HTR-8/SVneo (cell line): Measurements from ENCODE around the gene PRCC.
A peak's percentile ranks its signal among the peaks of the same experiment; 100 is the strongest.

Source experiments
- DNase-seq: peaks from one replicate; pipeline ENCODE4 v3.0.0; 2011; ENCODE audit warnings: low spot score, mixed read lengths; ENCODE audit not compliant: insufficient read length
- FAIRE-seq: peaks from 2 replicates; lab custom pipeline; 2011; peaks lifted over from hg19 to GRCh38; lab: Jason Lieb, UNC

PRCC gene, protein sequence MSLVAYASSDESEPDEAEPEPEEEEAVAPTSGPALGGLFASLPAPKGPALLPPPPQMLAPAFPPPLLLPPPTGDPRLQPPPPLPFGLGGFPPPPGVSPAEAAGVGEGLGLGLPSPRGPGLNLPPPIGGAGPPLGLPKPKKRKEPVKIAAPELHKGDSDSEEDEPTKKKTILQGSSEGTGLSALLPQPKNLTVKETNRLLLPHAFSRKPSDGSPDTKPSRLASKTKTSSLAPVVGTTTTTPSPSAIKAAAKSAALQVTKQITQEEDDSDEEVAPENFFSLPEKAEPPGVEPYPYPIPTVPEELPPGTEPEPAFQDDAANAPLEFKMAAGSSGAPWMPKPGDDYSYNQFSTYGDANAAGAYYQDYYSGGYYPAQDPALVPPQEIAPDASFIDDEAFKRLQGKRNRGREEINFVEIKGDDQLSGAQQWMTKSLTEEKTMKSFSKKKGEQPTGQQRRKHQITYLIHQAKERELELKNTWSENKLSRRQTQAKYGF

DNA sequence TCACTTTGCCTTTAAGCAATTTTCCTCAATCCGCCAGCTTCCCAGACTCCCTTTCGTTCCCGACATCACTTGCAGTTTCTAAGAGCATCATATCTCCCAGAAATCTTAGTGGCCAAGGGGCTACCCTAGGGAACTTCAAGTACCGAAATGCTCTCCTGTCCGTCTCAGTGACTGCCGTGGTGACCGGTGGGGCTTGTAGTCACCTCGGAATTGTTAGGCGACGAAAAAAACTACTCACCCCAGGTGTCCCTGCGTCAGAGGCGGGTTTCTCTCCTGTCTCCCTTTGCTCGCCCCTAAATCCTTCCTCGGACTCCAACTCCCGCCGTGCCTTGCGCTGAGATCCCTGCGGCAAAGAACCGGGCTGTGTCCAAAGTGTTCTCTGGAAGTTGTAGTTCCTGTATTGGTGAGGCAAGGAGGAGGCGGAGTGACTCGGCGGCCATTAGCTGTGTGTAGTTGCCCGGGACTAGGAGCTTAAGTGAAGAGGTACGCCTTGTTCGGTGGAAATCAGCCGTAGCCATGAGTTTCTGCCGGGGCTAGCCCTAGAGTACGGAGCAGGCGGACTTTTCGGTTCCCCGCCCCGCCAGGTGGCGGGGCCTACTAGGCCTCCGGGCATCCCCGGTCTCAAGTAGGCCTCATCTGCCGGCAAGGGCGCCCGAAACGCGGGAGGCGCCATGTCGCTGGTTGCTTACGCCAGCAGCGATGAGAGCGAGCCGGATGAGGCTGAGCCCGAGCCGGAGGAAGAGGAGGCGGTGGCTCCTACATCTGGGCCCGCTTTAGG, at the start of gene PRCC:
PRCC (plus strand) TSS at position 435 of the 778 bp plus-strand sequence; CDS start at position 672, 237 bp downstream.
- peak; percentile 9 for FAIRE-seq
- DNase-seq, result peak; percentile 90

- DNase-seq, result no peak
- FAIRE-seq, result no peak
These were observed 46.2 kb upstream of the PRCC start for GRCh38 chr1:156721131-156721530.

DNA sequence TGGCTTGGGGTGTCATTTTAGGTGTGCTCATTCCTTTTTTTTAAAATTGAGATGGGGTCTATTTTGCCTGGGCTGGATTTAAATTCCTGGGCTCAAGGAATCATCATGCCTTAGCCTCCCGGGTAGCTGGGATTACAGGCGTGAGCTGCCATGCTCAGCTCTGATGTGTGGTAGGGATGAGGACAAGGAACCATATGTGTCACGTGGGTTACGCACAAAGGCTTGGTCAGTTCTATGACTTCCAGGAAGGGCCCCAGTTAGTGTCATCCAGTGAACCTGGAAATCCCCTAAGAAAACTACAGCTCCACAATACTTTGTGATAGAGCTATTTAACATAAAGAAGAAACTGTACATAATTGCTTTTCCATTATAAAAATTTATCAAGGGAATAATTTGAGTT, 45.8 kb upstream of the PRCC start:
- DNase-seq (no peak), FAIRE-seq (no peak)

GRCh38 chr1:156725683-156726280, 41.6 kb upstream of the PRCC start:
- FAIRE-seq (no peak), DNase-seq (peak; percentile 73)

DNA sequence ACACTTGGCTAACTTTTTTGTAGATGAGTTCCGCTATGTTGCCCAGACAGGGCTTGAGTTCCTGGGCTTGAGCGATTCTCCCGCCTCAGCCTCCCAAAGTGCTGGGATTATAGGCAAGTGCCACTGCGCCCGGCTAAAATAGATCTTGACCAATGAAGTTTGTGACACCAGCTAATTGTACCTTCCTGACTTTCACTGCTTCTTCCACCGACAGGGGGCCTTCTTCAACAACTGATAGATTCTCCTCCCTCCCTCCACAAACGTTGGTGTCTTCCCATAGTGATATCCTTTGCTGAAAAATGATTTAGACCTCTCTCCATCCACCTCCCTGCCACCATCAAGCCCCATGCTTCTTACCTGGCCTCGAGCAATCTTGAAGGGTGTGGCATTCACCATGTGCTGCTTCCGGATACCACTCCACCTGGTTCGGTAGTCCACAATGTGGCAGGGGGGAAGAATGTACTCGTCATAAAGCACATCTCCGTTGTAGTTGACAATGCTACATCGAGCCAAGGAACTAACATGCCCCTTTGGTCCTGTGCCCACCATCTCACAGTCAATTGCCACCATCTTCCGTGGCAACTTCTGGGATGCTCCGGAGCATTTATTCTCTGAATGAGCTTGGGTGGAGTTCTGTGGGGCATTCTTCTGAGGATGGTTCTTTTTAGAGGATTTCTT, 40.6 kb upstream of the PRCC start:
- FAIRE-seq (no peak), DNase-seq (no peak)

DNA sequence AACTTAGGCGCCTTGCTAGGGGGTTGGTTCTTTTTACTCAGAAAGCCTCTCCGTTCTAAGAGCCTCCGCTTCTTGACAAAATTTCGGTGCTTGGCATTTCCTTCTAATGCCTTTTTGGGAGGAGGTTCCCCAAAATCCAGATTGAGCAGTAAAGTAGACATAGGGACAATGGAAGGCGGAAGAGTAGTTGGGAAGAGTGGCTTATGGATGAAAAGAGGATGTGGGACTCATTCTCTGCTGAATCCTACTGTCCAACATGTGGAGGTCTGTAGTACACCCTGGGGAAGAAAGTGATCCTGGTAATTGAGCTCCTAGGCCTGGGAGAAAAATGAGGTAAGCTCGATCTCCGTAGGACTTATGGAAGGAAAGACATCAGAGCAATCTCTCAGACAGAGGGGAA, 39.8 kb upstream of the PRCC start:
- FAIRE-seq, result no peak
- DNase-seq, result no peak

GRCh38 chr1:156727926-156728598, 39.3 kb upstream of the PRCC start, which contains the start of gene METTL25B:
METTL25B (plus strand) TSS chr1:156728469; CDS start chr1:156729105, 636 bp downstream.
- FAIRE-seq, result no peak
- peak; percentile 71 for DNase-seq

DNA sequence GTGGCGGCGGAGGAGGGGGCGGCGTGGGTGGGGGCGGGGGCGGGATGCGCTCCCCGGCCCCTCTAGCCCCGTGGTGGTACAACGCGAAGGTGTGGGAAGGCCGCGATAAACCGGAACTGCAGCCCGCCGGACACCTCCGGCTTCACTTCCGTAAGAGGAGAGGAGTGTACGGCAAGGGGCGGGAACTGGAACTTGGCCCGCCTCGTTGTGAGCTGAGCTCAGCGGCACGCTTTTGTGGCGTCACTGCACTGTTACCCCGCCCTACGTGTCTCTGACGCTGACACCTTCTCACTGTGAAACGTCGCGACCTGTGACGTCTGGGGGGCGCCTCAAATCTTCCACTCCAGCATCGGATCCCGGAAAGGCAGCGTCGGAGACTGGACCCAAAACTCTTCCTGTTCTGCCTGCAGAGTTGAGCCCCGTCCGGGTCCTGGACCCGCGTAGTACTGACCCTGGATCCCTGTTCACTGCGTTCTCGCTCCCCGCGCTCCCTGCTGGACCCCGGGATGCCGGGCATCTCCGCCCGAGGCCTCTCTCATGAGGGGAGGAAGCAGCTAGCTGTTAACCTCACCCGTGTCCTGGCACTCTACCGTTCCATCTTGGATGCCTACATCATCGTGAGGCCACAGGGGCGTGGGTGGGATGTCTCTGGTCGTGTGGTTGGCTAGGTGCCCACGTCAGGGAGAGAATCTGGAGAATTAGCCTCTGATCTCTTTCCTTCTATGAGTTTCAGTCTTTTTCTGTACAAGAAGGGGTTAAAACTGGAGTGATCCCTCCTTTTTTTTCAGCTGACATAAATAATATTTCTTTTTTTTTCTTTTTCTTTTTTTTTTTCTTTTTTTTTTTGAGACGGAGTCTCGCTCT, 38.5 kb upstream of the PRCC start, which contains the start of gene ISG20L2:
ISG20L2 (minus strand) TSS at position 168 of the 864 bp plus-strand sequence. CDS start 1,114 bp downstream, outside the sequence.
- peak; percentile 62 for FAIRE-seq
- peak; percentile 90 for DNase-seq

- DNase-seq (no peak), FAIRE-seq (no peak)
These were observed 33.2 kb upstream of the PRCC start for GRCh38 chr1:156733989-156734584.

- DNase-seq (no peak), FAIRE-seq (no peak)
These were observed 28.9 kb upstream of the PRCC start for GRCh38 chr1:156738407-156738806.

GRCh38 chr1:156738916-156739315, 28.4 kb upstream of the PRCC start:
- FAIRE-seq, result no peak
- no peak for DNase-seq

- no peak for FAIRE-seq
- DNase-seq, result no peak
These were observed 27.0 kb upstream of the PRCC start for GRCh38 chr1:156740237-156740740.

GRCh38 chr1:156740741-156741480, 26.4 kb upstream of the PRCC start, which contains the start of gene MRPL24:
MRPL24 (minus strand) TSS chr1:156741088; CDS start chr1:156738704, 2,384 bp downstream.
- peak; percentile 89 for DNase-seq
- FAIRE-seq, result peak; percentile 38

DNA sequence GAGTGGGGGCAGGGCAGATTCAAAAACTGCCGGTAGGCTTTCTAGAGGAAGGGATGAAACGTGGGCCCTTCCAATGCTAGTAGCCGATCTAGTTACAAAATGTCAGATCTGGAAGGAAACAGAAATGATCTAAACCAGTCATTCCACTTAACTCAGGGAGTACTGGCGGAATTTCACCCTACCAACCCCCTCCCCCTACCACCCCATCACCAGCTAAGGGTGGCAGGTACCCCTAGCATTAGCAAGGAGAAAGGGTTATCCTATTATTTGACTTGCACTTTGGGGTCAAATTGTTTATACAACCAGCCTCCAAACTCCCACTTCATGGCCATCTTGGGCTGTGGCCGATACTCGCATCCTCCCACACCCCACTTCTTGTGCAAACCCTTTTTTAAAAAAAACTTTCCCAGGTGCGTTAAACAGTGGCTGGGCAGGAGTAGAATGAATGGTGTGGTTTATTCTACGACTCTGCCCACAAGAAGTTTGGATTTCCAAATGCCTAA, 25.8 kb upstream of the PRCC start:
- DNase-seq (no peak), FAIRE-seq (no peak)

DNA sequence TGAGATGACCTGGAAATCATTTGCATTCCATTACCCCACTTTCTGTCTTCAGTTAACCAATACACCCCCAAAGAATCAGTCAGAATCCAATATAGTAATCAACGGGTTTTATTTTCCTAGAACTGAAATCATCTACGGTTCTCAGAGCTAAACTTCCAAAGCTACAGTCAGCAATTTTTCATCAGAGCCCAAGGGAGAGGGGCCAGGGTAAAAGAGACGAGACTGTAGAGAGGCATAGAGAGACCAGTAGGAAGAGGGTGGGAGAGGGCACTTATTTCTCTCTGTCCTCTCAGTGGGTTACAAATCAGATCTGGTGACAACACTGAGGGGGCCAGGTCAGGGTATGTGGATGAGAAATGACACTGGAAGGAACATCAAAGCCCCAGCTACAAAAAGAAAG, 25.3 kb upstream of the PRCC start:
- no peak for FAIRE-seq

GRCh38 chr1:156742801-156743200, 24.5 kb upstream of the PRCC start:
- FAIRE-seq (no peak), DNase-seq (no peak)

More for the DNA sequence above, 25.3 kb upstream of the PRCC start:
- DNase-seq, result no peak
